Measurements from ENCODE around the gene SULT1C4. TPM values are rescaled to one million over a fixed set of nuclear protein-coding genes. Genes with fewer than 3 reads are reported as not detected.

The SULT1C4 gene
- 1 to 10 TPM in 1 of 2 donors, not detected in 1; 2.8 TPM for total RNA-seq

- DNase-seq (ENCODE audit: low spot score): no peak
- Histone ChIP-seq H3K36me3 (no peaks in the 10 kb centered on the region), H3K27ac (no peak within 1 kb of the TSS), H3K4me1 (ENCODE audit: control insufficient read depth in 1 of 2, low read depth in 2 of 2) (peaks cover 0 to 8% of the 10 kb centered on the region in 2 donors), H3K4me3 (peak within 1 kb of the TSS; percentile 59), H3K27me3 (replicated peaks; ENCODE audit: insufficient read depth) (no peaks in the 10 kb centered on the region), H3K9me3 (no peaks in the 10 kb centered on the region)
- ATAC-seq (ENCODE audit: insufficient number of reproducible peaks, low FRiP score, low read depth): no peak
- TF ChIP-seq CTCF (IDR thresholded peaks at IDR 0.05): no peak
These were observed at the start of gene SULT1C4 for GRCh38 chr2:108377815-108378630. SULT1C4 (plus strand) TSS chr2:108377954; CDS start chr2:108378338, 384 bp downstream.

GRCh38 chr2:108329771-108330170 is 48.0 kb upstream of the SULT1C4 start:
- DNase-seq (ENCODE audit: low spot score) (no peak), ATAC-seq (ENCODE audit: insufficient number of reproducible peaks, low FRiP score, low read depth) (no peak)
- TF ChIP-seq CTCF (IDR thresholded peaks at IDR 0.05): no peak
- Histone ChIP-seq H3K27ac (no peak overlapping the region), H3K27me3 (replicated peaks; ENCODE audit: insufficient read depth) (no peaks in the 10 kb centered on the region), H3K36me3 (no peaks in the 10 kb centered on the region), H3K4me3 (no peak overlapping the region), H3K4me1 (ENCODE audit: control insufficient read depth in 1 of 2, low read depth in 2 of 2) (no peaks in the 10 kb centered on the region), H3K9me3 (no peaks in the 10 kb centered on the region)

GRCh38 chr2:108330979-108331378 is 46.8 kb upstream of the SULT1C4 start:
- no peak for TF ChIP-seq CTCF (IDR thresholded peaks at IDR 0.05)
- H3K4me3 ChIP-seq: no peak overlapping the region
- DNase-seq (ENCODE audit: low spot score): no peak
- H3K4me1 ChIP-seq (ENCODE audit: control insufficient read depth in 1 of 2, low read depth in 2 of 2): no peaks in the 10 kb centered on the region
- no peak overlapping the region for H3K27ac ChIP-seq
- H3K9me3 ChIP-seq: no peaks in the 10 kb centered on the region
- no peaks in the 10 kb centered on the region for H3K27me3 ChIP-seq (replicated peaks; ENCODE audit: insufficient read depth)
- H3K36me3 ChIP-seq: no peaks in the 10 kb centered on the region
- ATAC-seq (ENCODE audit: insufficient number of reproducible peaks, low FRiP score, low read depth): no peak

GRCh38 chr2:108345951-108346350 is 31.8 kb upstream of the SULT1C4 start:
- Histone ChIP-seq H3K27ac (no peak overlapping the region), H3K27me3 (replicated peaks; ENCODE audit: insufficient read depth) (no peaks in the 10 kb centered on the region), H3K4me3 (no peak overlapping the region), H3K36me3 (no peaks in the 10 kb centered on the region), H3K4me1 (ENCODE audit: control insufficient read depth in 1 of 2, low read depth in 2 of 2) (no peaks in the 10 kb centered on the region), H3K9me3 (no peaks in the 10 kb centered on the region)
- DNase-seq (ENCODE audit: low spot score) (no peak), ATAC-seq (ENCODE audit: insufficient number of reproducible peaks, low FRiP score, low read depth) (no peak)
- no peak for TF ChIP-seq CTCF (IDR thresholded peaks at IDR 0.05)

- TF ChIP-seq CTCF (IDR thresholded peaks at IDR 0.05): no peak
These were observed 30.9 kb upstream of the SULT1C4 start for GRCh38 chr2:108346827-108347226.

More at GRCh38 chr2:108346827-108347226, 30.9 kb upstream of the SULT1C4 start:
- DNase-seq (ENCODE audit: low spot score): no peak
- Histone ChIP-seq H3K27me3 (replicated peaks; ENCODE audit: insufficient read depth) (no peaks in the 10 kb centered on the region), H3K36me3 (no peaks in the 10 kb centered on the region), H3K4me1 (ENCODE audit: control insufficient read depth in 1 of 2, low read depth in 2 of 2) (no peaks in the 10 kb centered on the region), H3K4me3 (no peak overlapping the region), H3K27ac (no peak overlapping the region), H3K9me3 (no peaks in the 10 kb centered on the region)
- no peak for ATAC-seq (ENCODE audit: insufficient number of reproducible peaks, low FRiP score, low read depth)

Data from thoracic aorta (tissue), 2 donors.